Kidney (tissue), 14 donors: ENCODE results near the gene ZBTB7C. TPM values are rescaled to one million over a fixed set of nuclear protein-coding genes. Genes with fewer than 3 reads are reported as not detected.

ENCODE experiments used
- DNase-seq, 5 donors: peaks; one replicate each; pipeline ENCODE4 v3.0.0-alpha.2; 2013 to 2020
- FAIRE-seq: peaks from 2 replicates; lab custom pipeline; 2012; peaks lifted over from hg19 to GRCh38; lab: Jason Lieb, UNC
- H3K27ac ChIP-seq, 2 donors: one replicate each; pipeline ENCODE4 v1.7.0; 2013; ENCODE audit warnings: low read depth in 2 of 2, low read length in 2 of 2, inconsistent platforms in 1 of 2
- H3K27me3 ChIP-seq: one replicate; pipeline ENCODE4 v1.7.1; 2013; ENCODE audit warnings: low read length, inconsistent platforms; ENCODE audit not compliant: control insufficient read depth, insufficient read depth
- H3K36me3 ChIP-seq, 3 donors: one replicate each; pipeline versions ENCODE4 v1.7.0 to v1.7.1; 2013; ENCODE audit warnings: low read length in 3 of 3, control low read depth in 1 of 3, inconsistent platforms in 1 of 3; ENCODE audit not compliant: insufficient read depth in 3 of 3, control insufficient read depth in 2 of 3
- H3K4me1 ChIP-seq, 3 donors: one replicate each; pipeline versions ENCODE4 v1.7.0 to v1.7.1; 2013; ENCODE audit warnings: low read length in 3 of 3, inconsistent platforms in 1 of 3, low read depth in 1 of 3; ENCODE audit not compliant: control insufficient read depth in 2 of 3, insufficient read depth in 2 of 3
- H3K4me3 ChIP-seq, 3 donors: one replicate each; pipeline versions ENCODE4 v1.7.0 to v1.8.1; 2013; ENCODE audit warnings: low read length in 3 of 3, control low read depth in 1 of 3, inconsistent platforms in 1 of 3
- H3K9ac ChIP-seq, 3 donors: one replicate each; pipeline versions ENCODE4 v1.7.0 to v1.7.1; 2013; ENCODE audit warnings: low read length in 3 of 3, control low read depth in 1 of 3, inconsistent platforms in 1 of 3
- H3K9me3 ChIP-seq, 3 donors: one replicate each; pipeline versions ENCODE4 v1.7.0 to v1.7.1; 2013; ENCODE audit warnings: low read length in 3 of 3, control low read depth in 1 of 3, inconsistent platforms in 1 of 3; ENCODE audit not compliant: control insufficient read depth in 2 of 3, insufficient read depth in 1 of 3
- intact Hi-C: fragments of 100-400 bp; cut with DNase I; formaldehyde crosslinking; loops from one replicate; pipeline ENCODE4 v1.11.1; 2022
- polyA plus RNA-seq: library from polyadenylated mRNA; stranded (reverse); fragments of 350-450 nt; fragmentation: Illumina TruSeq; extraction: RNeasy Lipid Tissue Mini Kit (QIAGEN cat#74804); gene quantifications from one replicate; pipeline ENCODE4 v1.2.3, GENCODE V29; 2014; ENCODE audit warnings: low read depth, low replicate concordance; ENCODE audit not compliant: insufficient read depth
- total RNA-seq: library from RNA; stranded (reverse); fragmentation: NEBNext Ultra II Directional; extraction: Animal tissue kit (Norgen Biotek cat#: 25700); gene quantifications from one replicate; pipeline ENCODE4 v1.2.1, GENCODE V29; 2021
- TF ChIP-seq, protein P1 (sequence below): IDR thresholded peaks from 3 replicates; pipeline ENCODE4 v1.5.1; 2012; ENCODE audit warnings: mild to moderate bottlenecking, moderate library complexity, borderline replicate concordance; ENCODE audit not compliant: insufficient read depth; ENCODE audit errors: extremely low read depth
- donor health status: control.
- donor health status: control.
- donor health status: control.
- donor health status: control.
- donor health status: control.
- donor health status: DM: yes; HTN: yes; CAD: no.
- donor health status: Normal renal cell carcinoma (clear cell type).

ZBTB7C gene
- total and polyA plus RNA-seq, 2 donors from 2014 or later, result 1.8 to 13.8 TPM

DNA sequence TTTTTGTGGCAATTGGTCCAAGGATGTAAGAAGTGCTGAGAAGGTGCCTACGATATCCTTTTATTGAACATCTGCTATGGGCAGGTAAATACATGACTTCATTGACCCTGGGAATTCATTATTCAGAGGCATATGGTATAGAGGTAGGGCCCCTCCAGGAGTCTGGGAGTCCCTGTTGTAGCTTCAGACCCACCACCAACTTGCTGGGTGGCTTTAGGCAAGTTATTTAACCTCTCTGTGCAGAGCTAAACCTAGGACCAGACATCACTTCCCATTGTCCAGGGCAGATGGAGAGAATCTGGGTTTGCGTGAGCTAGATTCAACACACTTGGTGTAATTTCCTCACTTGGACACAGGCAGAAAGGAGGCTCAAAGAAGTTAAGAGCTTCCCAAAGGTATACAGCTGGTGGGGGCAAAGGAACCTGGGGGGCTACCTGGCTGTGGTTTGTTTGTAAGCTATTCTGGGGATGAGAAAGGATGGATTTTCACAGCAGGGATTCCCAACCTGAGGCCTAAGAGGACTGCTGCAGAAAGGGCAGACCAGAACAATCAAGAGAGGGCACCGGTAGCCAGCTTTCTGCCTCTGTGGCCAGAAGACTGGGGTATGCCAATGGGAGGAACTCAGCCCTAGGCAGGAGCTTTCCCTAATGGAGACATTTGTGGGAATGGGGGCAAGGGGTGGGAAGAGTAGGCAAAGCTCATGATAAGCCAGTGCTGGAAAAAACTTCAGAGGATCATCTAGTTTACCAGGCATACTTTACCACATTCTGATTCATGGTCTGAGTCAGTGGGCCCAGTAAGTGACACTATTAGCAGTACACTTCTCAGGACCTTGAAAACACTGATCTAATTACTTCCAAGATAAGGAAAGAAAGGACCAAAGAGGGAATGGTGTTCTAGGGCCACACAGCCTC is 376.1 kb downstream of the ZBTB7C start:
- peak in 2 of 5 donors; percentile 9 to 35 for DNase-seq
- H3K4me3 ChIP-seq, result no peak overlapping the region
- no peak overlapping the region for H3K27ac ChIP-seq
- intact Hi-C loops, result loop anchor here (5.0 kb wide), 1 partner anchor 414 kb away; no protein-coding TSS in a partner anchor
- TF ChIP-seq, protein P1, sequence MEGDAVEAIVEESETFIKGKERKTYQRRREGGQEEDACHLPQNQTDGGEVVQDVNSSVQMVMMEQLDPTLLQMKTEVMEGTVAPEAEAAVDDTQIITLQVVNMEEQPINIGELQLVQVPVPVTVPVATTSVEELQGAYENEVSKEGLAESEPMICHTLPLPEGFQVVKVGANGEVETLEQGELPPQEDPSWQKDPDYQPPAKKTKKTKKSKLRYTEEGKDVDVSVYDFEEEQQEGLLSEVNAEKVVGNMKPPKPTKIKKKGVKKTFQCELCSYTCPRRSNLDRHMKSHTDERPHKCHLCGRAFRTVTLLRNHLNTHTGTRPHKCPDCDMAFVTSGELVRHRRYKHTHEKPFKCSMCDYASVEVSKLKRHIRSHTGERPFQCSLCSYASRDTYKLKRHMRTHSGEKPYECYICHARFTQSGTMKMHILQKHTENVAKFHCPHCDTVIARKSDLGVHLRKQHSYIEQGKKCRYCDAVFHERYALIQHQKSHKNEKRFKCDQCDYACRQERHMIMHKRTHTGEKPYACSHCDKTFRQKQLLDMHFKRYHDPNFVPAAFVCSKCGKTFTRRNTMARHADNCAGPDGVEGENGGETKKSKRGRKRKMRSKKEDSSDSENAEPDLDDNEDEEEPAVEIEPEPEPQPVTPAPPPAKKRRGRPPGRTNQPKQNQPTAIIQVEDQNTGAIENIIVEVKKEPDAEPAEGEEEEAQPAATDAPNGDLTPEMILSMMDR, result no peak
- no peak for FAIRE-seq
- H3K9me3 ChIP-seq, result no peaks in the 10 kb centered on the region
- no peaks in the 10 kb centered on the region for H3K36me3 ChIP-seq
- H3K27me3 ChIP-seq, result no peaks in the 10 kb centered on the region
- peaks cover 0 to 6% (median 2%) of the 10 kb centered on the region in 3 donors for H3K4me1 ChIP-seq
- no peak overlapping the region for H3K9ac ChIP-seq

DNA sequence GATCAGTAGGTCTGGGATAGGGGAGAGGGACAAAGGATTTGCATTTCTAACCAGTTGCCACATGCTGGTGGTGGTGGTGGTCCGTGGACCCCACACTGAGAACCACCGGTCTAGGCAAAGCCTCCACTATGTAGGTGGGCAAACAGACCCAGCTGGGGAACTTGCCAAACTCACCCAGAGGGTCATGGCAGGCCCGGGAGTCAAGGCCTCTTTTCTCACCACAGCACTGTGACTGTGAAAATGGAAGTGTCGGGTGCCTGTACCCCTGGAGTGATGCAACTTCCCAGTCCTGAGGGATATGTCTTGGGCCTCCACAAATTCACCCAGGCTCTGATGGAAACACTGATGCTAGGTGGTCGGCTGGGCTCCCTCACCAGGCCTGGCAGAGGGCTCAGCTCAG is 377.5 kb downstream of the ZBTB7C start:
- no peaks in the 10 kb centered on the region for H3K36me3 ChIP-seq
- H3K27me3 ChIP-seq, result no peaks in the 10 kb centered on the region
- peaks cover 0 to 12% (median 5%) of the 10 kb centered on the region in 3 donors for H3K4me1 ChIP-seq
- peak in 2 of 5 donors; percentile 36 to 63 for DNase-seq
- intact Hi-C loops, result loop anchor here (5.0 kb wide), 1 partner anchor 416 kb away; no protein-coding TSS in a partner anchor
- TF ChIP-seq, protein P1, result no peak
- FAIRE-seq, result no peak
- H3K9ac ChIP-seq, result no peak overlapping the region
- no peaks in the 10 kb centered on the region for H3K9me3 ChIP-seq
- H3K27ac ChIP-seq, result no peak overlapping the region
- no peak overlapping the region for H3K4me3 ChIP-seq

DNA sequence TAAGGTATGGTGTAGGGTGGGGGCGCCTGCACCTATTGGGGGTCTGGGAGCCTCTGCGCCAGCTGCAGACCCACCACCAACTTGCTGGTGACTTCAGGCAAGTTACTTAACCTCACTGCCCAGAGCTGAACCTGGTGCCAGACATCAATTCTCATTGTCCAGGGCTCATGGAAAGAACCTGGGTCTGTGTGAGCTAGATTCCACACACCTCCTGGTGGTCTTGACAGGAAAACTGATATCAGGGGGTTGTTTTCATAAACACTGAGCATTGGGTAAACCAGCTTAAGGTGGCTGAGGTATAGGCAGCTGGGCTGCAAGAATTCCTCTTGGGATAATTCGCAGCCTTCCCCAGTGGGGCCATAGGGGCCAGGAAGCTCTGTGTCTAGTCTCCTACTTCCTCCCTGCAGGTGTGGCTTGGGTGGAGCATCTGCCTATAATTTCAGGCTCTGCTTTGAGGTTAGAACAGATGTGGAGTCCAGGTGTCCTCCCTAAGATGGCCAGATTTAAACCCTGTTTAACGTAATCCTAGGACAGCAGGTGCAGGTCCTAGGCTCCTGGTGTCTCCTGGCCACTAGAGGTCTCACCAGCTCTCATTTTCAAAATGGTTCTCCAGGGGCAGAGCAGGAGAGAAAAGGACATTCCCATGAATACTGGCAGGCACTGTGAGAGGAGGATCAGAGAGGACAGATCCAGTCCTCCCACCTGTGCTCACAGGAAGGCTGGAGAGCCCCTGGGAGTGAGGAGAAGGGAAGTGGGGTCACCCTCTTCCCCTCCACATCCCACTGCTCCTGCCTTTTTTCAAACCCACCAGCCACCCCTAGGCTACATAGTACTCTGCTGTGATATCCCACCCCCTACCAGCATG is 378.3 kb downstream of the ZBTB7C start:
- DNase-seq (peak; percentile 49 to 93 (median 81)), FAIRE-seq (no peak)
- TF ChIP-seq, protein P1, result peak; percentile 80
- intact Hi-C loops, result loop anchor here (5.0 kb wide), 1 partner anchor 416 kb away; no protein-coding TSS in a partner anchor
- no peaks in the 10 kb centered on the region for H3K27me3 ChIP-seq
- no peak overlapping the region for H3K9ac ChIP-seq
- no peak overlapping the region for H3K27ac ChIP-seq
- no peaks in the 10 kb centered on the region for H3K9me3 ChIP-seq
- H3K4me3 ChIP-seq, result no peak overlapping the region
- H3K4me1 ChIP-seq, result peaks cover 0 to 12% (median 5%) of the 10 kb centered on the region in 3 donors
- no peaks in the 10 kb centered on the region for H3K36me3 ChIP-seq
